GM20431 (cell line): ENCODE measurements around the gene HIGD1A.

ENCODE experiments used
- in situ Hi-C: fragments of 300-500 bp; cut with MseI, MboI; formaldehyde crosslinking; loops from one replicate; pipeline ENCODE4 v1.15.0; 2020; ENCODE audit warnings: low sequenced_read_pairs; ENCODE audit not compliant: unreplicated experiment

HIGD1A gene

DNA sequence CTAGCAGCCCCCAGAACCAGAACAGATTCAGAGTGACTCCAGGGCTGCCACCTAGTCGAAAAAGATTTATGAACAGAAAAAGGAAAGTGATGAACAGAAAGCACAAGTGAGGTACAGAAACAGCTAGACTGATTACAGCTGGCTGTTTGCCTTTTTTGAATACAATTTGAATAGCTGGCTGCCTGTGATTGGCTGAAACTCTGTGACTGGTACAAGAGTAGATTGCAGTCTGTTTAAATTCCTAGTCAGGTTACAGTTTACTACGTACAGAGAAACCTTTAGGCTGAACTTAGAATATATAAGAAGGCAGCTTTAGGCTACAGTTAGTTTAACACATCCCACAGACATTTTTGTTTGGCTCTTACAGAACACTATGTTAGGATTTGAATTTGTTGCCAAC is 41.3 kb downstream of the HIGD1A start:
- in situ Hi-C loops, result no loop called here

DNA sequence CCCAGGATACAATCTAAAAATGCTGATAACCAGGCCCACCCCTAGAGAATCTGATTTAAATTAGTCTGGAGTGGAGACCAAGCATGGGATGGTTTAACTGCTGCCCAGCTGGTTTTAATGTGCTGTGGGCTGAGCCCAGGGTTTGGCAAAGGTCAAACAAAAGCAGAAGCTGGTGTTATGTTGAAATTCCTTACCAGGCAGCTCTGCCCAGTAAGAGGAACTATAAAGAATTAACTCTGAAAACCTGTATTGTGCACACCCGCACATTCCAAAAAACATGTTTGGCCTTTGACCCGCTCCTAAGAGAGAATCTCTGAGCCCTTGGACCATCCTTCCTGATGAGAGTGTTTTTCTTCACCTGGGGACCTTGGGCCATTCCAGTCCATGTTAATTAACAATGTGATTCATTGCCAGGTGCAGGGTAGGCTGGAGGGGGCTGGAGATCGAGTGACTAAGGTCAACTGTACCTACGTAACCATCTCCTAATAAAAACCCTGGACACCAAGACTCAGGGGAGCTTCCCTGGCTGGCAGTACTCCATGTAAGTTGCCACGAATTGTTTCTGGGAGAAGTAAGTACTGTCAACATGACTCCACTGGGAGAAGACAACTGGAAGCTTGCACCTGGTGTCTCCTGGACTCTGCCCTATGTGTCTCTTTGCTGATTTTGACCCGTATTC is 42.1 kb downstream of the HIGD1A start:
- in situ Hi-C loops, result no loop called here

DNA sequence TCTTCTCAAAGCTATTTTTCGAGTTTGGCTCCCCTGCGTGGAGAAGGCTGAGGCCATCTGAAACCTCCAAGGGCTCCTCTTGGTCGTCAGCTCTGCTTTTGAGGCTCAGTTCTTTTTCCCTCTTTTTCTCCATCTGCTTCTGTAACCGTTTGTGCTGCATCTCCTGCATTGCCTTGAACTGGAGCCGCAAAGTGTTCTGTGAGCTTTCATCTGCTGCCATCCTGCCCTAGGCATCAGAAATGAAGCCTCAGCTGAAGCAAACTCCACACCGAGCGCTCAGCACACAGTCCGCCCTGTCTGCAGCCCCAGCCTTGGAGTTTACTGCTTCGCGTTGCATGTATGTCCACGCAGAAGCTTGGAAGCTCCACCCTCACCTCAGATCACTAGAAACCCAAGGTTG is 46.2 kb downstream of the HIGD1A start:
- in situ Hi-C loops, result no loop called here

DNA sequence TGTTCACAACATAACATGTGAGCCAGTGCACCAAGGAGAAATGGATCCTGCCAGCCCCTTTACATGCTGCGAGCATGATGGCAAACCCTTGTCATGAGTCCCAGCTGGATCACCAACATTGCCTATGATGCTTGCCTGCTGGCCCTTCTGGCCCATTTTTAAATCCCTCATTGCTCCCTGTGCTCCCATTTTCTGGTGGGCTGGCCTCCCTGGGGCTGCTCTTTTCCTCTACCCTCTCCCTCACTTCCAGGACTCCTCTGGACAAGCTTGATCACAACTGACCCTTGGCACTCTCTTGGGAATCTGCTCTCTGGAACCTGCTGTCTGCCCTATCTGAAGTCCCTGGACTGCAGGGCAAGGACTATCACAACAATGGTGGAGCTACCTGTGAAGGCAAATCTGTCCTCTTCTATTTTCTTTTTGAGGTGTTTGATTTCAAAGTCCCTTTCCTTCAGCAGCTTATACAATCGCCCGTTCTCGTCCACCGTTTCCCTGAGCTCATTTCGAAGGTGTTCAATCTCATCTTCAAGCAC is 47.5 kb downstream of the HIGD1A start:
- in situ Hi-C loops, result no loop called here

DNA sequence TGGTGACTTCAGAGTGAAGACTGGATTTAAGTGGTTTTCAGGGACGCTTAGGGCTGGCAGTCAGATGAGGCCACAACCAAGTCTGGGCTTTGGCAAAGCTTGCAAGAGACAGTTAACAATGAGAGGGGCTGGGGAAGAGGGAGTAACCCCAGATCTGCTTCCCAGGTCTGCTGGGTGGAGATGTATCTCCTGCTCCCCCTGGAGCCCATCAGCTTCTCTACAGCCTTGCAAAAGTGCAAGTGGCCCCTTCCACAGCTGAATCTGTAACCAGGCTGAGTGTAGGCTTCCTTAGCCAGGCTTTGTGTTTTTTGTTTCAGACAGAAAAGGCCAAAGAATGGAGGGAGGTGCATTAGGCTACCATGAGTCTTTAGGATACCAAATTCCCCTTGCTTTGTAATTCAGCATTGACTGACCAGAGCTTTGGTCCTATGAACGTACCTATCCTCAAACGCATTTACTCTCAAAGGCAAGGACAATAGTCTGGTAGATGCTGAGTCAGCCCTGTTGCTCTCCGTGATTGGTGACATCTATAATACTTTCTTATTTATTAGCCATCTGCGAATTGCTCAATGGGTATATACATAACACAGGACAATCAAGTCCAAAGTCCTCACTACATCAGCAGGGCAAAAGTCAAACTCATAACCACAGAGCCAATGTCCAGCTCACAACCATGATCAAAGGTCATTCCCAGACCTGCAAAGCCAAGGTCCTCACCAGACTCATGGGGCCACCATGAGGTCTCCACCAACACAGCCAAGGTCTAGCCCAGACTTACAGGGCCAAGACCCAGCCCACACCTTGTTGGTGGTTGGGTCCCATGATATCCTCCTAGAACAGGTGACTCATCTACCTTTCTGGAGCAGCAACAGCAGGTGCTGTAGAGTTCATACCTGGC is 48.4 kb downstream of the HIGD1A start:
- in situ Hi-C loops, result no loop called here

DNA sequence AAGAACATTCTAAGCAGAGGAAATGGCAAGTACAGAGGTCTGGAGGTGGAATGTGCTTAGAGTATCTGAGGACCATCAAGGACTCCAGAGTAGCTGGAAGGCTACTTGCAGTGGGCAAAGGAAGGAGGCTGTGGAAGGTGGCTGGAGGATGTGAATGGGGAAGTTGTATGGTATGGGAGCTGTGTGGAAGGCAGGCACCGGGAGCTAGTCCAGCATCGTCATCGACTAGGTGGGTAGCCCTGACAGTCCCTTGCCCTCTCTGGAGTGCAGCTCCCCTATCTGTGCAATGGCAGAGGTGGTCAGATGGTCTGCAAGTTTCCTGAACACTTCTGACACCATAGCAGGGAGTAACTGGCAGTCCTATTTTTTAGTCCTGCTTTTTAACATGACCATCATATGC is 50.5 kb downstream of the HIGD1A start:
- in situ Hi-C loops, result no loop called here

DNA sequence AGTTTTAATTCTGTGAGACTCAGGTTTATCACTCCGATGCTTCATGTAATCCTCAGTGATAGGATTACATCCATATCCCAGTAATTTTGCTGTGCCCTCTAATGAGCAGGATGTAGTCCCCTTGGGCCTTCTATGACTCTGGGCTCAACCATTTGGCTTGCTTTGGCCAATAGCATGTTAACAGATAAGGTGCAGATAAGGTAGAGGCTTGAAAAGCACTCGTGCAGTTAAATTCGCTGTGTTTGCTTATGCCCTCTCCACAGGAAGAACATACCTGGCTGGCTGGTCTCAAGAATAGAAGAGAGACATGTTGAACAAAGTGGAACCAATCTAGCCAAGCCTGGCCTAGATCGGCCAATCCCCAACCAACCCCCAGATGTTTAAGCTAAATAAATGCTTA is 51.3 kb downstream of the HIGD1A start:
- in situ Hi-C loops, result no loop called here

DNA sequence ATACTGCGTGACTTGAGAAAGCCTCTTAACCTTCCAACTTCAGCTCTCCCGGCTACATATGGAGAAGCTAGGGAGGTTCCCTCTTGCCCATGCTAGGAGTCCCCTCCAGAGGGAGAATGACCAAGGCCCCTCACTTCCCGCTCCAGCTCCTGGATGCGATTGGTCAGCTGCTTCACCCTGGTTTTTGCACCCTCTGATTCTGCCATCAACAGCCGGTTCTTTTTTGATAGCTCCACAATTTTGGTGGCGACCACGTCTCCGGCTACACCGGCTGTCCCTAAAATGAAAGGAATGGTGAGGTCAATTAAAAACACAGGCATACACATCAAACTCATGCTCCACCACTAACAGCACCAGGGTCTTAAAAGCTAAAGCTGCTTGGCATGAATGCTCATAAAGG is 51.8 kb downstream of the HIGD1A start:
- in situ Hi-C loops, result no loop called here

DNA sequence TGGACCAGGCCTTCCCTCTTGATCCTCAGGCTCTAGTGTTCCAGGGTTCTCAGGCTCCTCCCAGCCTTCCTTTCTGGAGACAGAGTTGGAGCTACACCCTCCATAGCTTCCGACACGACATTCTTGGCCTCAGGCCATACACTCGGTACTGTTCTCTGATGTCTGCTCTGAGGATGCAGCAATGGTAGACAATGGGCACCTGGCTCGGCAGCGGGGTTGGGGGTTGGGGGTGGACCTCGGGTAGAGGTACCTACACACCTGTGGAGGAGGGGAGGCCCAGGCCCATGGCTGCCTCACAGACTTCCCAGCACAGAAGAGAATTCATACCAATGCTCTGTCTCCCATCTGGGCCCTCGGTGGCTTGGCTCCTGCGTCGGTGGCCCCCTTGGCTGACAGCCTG is 52.7 kb downstream of the HIGD1A start:
- in situ Hi-C loops, result no loop called here

DNA sequence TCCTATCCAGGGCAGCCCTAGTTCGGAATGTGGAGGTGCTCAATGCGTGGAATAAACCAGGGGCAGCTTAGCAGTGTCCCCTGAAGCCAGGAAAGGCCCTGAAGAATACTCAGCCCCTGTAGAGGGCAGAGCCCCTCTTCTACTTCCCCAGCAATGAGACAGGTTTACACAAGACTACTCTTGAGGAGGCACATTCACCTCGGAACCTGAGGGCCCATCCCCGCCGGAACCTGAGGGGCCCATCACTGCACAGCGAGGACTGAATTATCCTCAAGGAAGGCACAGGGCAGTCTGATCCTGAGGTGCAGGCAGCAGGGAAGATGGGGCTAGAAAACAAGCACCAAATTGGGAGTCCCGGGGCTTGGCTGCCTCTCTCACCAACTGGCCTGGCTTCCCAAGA is 53.5 kb downstream of the HIGD1A start:
- in situ Hi-C loops, result no loop called here

DNA sequence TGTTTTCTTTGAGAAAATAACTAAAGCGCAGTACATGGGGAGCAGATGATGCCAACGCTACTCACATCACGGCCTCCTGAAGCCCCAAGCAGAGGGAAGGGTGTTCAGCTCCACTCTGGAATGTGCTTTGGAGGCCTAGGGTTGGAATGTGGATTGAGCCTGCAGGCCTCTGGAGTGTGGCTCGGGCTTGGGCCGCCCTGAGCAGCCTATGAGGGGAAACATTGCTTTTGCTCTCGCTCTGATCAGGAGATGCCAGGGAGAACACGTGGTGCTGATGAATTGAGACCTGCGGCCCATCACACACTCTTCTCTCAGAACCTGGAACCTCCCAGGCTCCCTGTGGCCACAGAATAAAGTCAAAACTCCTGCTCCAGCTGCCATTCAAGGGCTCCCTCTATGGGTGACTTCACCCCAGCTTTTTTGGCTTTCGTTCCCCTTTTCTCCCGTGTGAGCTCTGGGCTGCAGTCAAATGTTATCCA is 54.5 kb downstream of the HIGD1A start:
- in situ Hi-C loops, result loop anchor here (10.0 kb wide), 1 partner anchor 195 kb away; no protein-coding TSS in a partner anchor

DNA sequence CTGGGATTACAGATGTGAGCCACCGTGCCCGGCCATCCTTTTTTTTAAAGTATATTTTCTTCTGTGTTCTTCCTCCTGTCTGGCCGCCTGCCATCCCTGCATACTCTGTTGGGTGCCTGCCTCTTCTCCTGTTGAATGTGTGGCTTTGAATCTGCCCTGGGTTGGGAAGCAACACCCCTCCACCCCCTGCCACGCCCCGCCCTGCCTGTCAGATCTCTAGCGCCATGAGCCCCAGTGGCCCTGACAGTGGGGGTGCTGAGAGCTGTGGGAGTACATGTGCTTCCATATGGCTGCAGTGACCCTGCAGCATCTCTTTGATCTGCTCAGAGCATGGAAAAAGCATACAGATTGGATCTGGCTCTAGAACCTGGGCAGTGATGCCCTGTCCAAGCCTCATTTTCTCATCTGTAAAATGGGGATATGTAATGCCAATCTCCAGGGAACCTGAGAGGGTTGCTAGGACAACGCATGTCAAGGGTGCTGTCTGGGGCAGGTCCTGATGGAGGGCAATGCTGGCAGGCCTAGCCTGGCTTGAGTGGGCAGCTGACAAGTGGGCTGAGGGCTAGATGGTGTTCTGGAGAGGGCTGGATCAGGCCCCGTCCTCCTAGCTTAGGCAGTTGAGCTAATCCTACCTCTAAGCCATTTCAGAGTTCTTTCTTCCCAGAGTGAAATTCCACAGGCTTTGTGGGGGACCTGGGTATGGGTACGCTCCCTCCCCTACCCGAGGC is 55.1 kb downstream of the HIGD1A start:
- in situ Hi-C loops, result loop anchor here (10.0 kb wide), 1 partner anchor 194 kb away; no protein-coding TSS in a partner anchor

DNA sequence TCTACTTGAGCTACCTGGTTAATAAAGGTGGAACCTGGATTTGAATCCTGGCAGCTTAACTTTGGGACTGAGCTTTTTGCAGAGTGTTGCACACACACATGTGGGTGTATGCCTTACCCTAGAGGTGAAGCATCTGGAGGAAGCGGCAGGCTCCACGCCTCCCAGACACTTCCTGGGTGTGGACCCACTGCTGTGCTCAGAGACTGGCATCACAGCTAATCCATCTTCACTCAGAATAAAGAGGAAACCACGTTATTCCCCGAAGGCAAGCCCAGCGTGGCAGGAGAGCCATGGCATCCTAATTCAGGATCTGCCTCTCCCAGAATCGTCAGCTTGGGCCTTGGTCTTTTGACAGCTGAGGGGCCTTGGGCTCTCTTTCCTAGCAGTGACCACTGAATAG is 56.7 kb downstream of the HIGD1A start:
- in situ Hi-C loops, result loop anchor here (10.0 kb wide), 1 partner anchor 193 kb away; no protein-coding TSS in a partner anchor

DNA sequence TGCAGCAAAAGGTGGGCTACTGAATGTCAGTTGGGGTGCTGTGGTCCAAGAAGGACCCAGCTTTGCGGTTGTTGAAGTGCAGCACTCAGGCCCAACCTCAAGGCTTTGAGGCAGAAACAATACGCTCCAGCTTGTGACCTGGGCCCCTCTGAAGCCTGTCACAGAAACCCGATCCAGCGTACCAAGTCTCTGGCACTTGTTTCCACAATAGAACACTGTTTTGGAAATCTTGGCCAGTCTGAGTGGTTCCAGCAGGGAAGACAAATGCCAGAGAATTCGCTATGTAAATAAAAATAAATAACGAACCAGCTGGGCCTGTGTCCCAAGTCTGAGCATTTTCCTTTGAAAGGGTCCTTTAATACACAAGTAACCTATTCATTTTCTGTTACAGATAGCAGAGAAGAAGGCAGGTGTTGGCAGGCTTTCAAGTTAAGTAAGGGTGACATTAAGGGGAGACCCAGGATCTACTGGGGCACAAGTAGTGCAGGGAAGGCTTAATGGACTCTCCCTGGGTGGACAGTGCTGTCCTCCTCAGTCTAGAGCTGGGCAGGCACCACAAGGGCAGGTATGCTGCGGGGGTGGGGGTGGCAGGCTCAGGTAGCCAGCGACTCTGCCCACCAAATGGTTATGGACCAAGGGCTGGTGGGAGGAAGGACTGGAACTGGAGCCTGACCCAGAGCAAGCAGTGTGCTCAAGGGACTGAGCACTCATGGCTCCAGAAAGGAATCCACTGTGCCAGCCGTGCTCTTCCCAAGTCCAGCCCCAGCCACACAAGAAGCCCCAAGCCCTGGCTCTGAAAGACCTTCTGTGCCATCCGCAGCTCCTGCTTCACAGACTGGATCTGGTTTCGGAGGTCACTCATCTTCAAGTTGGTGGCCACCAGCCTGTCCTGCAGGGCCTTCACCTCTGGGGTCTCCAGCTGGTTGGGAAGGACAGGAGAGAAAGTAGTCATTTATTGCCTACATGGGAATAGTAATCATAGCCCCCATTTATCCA is 57.5 kb downstream of the HIGD1A start:
- in situ Hi-C loops, result loop anchor here (10.0 kb wide), 1 partner anchor 192 kb away; no protein-coding TSS in a partner anchor

DNA sequence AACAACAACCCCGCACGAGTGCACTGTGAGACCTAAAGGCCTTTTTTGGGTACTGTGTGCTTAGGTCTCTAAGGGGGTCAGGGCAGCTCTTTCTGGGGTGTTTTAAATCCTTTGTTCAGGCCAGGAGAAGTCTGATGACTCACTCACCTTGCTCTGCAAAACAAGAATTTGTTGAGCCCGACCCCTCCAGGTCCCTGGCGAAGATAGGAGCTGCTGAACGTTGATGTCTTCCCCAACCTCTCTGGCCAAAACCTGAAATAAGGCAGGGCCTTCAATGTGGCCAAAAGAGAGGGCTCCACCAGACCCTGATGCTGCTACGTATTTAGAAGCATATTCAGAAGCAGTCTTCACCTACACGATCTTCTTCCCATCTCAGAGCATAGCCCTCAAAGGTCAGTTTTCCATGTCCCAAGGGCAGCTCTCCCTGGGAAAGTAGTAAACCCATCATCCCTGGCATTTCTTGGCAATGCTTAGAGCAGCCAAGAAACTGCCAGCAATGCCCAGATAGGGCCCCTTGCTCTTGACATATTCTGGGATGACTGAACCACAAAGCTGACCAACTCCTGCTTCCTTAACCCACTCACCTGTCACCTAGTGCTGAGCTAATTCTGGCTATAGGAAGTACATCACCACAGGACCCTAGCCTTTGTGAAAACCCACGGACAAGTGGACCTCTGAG is 58.4 kb downstream of the HIGD1A start:
- in situ Hi-C loops, result loop anchor here (10.0 kb wide), 1 partner anchor 191 kb away; no protein-coding TSS in a partner anchor

DNA sequence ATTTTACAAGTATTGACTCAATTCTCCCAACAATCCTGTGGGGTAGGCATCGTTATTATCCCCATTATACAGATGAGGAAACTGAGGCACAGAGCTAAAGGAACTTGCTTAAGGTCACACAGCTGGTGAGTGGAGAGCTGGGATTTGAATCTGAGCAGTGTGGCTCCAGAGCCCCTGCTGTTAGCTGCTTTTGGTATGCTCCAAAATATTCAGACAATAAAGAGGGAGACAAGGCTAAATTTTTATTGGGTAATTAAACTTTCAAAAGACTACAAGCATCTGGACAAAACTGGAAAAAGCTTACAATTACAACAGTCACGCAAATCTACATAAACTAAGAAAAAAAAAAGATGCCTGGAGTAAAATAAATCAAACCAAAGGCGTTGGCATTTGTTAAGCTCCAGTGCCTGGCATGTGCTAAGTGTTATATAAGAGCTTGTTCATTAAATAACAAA is 59.0 kb downstream of the HIGD1A start:
- in situ Hi-C loops, result loop anchor here (10.0 kb wide), 1 partner anchor 191 kb away; no protein-coding TSS in a partner anchor

DNA sequence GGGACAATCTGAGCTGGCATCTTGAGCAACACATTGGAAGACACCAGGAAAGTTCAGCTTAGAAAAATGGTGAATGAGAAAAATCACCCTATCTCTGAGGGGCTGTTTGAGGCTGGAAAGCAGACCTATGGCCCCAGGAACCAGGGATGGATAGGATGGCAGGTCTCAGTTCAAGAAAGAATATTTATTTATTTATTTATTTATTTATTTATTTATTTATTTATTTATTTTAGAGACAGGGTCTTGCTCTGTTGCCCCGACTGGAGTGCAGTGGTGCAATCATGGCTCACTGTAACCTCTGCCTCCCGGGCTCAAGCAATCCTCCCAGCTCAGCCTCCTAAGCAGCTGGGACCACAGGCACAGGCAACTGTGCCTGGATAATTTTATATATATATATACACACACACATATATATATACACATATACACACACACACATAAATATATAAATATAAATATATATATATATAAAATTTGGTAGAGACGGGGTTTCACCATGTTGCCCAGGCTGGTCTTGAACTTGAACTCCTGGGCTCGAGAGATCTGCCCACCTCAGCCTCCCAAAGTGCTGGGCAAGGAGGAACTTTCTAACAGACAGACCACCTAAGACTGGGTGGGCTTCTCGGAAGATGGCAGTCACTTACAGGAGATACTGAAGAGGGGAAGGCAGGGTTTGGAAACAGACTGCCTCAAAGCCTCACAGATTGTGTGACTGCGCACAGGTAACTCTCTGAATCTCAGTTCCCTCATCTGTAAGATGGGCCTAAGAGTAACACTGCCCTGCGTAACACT is 60.9 kb downstream of the HIGD1A start:
- in situ Hi-C loops, result loop anchor here (10.0 kb wide), 1 partner anchor 189 kb away; no protein-coding TSS in a partner anchor
